Uterus (tissue), 2 donors: ENCODE measurements around the gene PEX10.

ENCODE experiments used
- CTCF ChIP-seq, 4 experiments: fragments of 200-600 bp in 2 of 4; fragments of 450-650 bp in 2 of 4; sonication (generic) in 2 of 4; IDR thresholded peaks; one replicate each; pipeline ENCODE4 v1.5.1; 2016 to 2019; ENCODE audit warnings: antibody characterized with exemption in 4 of 4, mild to moderate bottlenecking in 2 of 4, moderate library complexity in 1 of 4
- POLR2A ChIP-seq, 2 donors: fragments of 450-650 bp; IDR thresholded peaks; one replicate each; pipeline ENCODE4 v1.6.1; 2016; ENCODE audit warnings: antibody characterized with exemption in 2 of 2, mild to moderate bottlenecking in 1 of 2, moderate library complexity in 1 of 2

- no peak for TF ChIP-seq CTCF (IDR thresholded peaks at IDR 0.05)
- TF ChIP-seq POLR2A (IDR thresholded peaks at IDR 0.05), result no peak
These were observed 18.2 kb upstream of the PEX10 start for GRCh38 chr1:2430592-2430973.
